Upper lobe of right lung (tissue), 1 donor: ENCODE data around the gene PARVA. TPM values are rescaled to one million over a fixed set of nuclear protein-coding genes. Genes with fewer than 3 reads are reported as not detected.

Experiments used
- ATAC-seq: fragments of 200-7000 bp; cut with Tn5 transposase; one replicate; pipeline ENCODE4 v1.9.1; 2020; ENCODE audit warnings: mild to moderate bottlenecking, moderate library complexity
- DNase-seq: peaks from one replicate; pipeline ENCODE4 v3.0.0-alpha.2; 2020
- H3K27ac ChIP-seq: fragments of 200-600 bp; one replicate; pipeline ENCODE4 v1.8.0; 2022
- H3K27me3 ChIP-seq: fragments of 200-600 bp; one replicate; pipeline ENCODE4 v1.8.0; 2022; ENCODE audit warnings: mild to moderate bottlenecking
- H3K36me3 ChIP-seq: fragments of 200-600 bp; one replicate; pipeline ENCODE4 v1.8.0; 2022
- H3K4me1 ChIP-seq: fragments of 200-600 bp; one replicate; pipeline ENCODE4 v1.8.0; 2022
- H3K4me3 ChIP-seq: fragments of 200-600 bp; one replicate; pipeline ENCODE4 v1.8.0; 2022; ENCODE audit warnings: mild to moderate bottlenecking
- H3K9me3 ChIP-seq: fragments of 200-600 bp; one replicate; pipeline ENCODE4 v1.8.0; 2022
- intact Hi-C: fragments of 100-400 bp; cut with DNase I; formaldehyde crosslinking; loops from one replicate; pipeline ENCODE4 v1.11.0; 2022
- total RNA-seq: library from RNA; stranded (reverse); fragmentation: NEBNext Ultra II Directional; extraction: Animal tissue kit (Norgen Biotek cat#: 25700); gene quantifications from one replicate; pipeline ENCODE4 v1.2.1, GENCODE V29; 2021
- TF ChIP-seq, protein P1 (sequence below): fragments of 200-600 bp; IDR thresholded peaks from one replicate; pipeline ENCODE4 v1.8.0; 2022; ENCODE audit warnings: antibody characterized with exemption
- donor health status: DM: no; HTN: yes; CAD: no; lungs with severe emphysema.

PARVA gene
- total RNA-seq, 1 donor from 2014 or later: 84.0 TPM

DNA sequence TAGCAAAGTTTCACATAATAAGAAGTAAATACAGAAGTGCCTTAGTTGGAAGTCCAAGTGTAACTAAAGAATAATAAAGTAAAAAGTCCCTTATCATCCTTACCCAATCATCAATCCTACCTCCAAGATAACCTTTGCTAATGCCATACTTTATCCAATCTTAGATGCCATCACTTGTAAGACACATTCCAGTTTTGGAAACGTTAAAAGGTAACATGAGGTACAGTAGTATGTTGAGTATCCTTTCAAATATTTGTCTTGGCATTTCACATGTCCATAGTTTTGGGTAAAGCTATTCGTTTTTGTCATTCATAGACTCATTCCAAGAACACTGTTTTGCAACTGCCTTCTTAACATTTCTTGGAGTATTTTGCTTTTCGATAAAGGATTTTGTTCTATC is 181.6 kb downstream of the PARVA start:
- H3K9me3 ChIP-seq: no peaks in the 10 kb centered on the region
- intact Hi-C loops: no loop called here

DNA sequence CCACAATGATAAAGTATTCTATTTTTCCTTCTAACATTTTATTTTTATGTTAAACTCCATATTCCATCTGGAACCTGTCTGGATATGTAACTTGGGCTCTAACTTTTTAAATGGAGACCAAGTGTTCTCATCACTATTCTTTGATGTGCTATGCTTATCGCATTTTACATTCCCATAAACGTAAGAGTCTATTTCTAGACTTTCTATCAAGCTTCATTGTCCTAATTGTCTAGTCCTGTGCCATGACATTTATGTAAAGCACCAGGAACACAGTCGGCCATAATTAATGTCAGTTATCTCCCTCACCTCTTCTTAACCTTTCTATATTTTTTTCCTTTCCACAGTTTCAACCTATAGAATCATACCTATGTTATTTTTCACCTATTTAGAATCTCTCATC is 183.0 kb downstream of the PARVA start:
- peaks cover 14% of the 10 kb centered on the region for H3K4me1 ChIP-seq
- no peak overlapping the region for H3K4me3 ChIP-seq
- TF ChIP-seq, protein P1, sequence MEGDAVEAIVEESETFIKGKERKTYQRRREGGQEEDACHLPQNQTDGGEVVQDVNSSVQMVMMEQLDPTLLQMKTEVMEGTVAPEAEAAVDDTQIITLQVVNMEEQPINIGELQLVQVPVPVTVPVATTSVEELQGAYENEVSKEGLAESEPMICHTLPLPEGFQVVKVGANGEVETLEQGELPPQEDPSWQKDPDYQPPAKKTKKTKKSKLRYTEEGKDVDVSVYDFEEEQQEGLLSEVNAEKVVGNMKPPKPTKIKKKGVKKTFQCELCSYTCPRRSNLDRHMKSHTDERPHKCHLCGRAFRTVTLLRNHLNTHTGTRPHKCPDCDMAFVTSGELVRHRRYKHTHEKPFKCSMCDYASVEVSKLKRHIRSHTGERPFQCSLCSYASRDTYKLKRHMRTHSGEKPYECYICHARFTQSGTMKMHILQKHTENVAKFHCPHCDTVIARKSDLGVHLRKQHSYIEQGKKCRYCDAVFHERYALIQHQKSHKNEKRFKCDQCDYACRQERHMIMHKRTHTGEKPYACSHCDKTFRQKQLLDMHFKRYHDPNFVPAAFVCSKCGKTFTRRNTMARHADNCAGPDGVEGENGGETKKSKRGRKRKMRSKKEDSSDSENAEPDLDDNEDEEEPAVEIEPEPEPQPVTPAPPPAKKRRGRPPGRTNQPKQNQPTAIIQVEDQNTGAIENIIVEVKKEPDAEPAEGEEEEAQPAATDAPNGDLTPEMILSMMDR: no peak
- no peak overlapping the region for H3K27ac ChIP-seq
- no peak for DNase-seq
- no peaks in the 10 kb centered on the region for H3K27me3 ChIP-seq
- intact Hi-C loops: no loop called here
- no peak for ATAC-seq
- no peaks in the 10 kb centered on the region for H3K9me3 ChIP-seq
- H3K36me3 ChIP-seq: no peaks in the 10 kb centered on the region

More for the DNA sequence above, 181.6 kb downstream of the PARVA start:
- no peaks in the 10 kb centered on the region for H3K36me3 ChIP-seq
- no peak for ATAC-seq
- no peak for DNase-seq
- H3K4me3 ChIP-seq: no peak overlapping the region
- no peak overlapping the region for H3K27ac ChIP-seq
- H3K4me1 ChIP-seq: peaks cover 14% of the 10 kb centered on the region
- no peaks in the 10 kb centered on the region for H3K27me3 ChIP-seq
- TF ChIP-seq, protein P1: no peak

DNA sequence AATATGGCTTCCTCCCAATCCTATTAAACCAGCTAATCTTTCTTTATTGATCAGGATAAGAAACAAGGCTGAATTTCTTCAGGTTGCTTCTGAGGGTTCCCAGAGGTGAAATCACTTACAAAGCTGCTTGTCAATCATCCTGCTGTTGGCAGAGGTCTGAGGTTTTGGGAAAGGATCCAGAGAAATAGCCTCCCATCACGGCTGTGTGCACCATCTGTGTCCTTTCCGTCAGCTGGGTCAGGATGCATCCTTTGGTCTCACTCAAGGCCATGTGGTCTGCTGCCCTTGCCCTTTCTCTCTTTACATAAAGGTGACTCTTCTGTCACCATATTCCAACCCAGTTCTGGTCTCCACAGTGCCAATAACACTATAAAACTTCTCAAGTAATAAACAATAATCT is 183.5 kb downstream of the PARVA start:
- H3K4me3 ChIP-seq: no peak overlapping the region
- H3K9me3 ChIP-seq: no peaks in the 10 kb centered on the region
- TF ChIP-seq, protein P1: no peak
- ATAC-seq (no peak), DNase-seq (no peak)
- no peaks in the 10 kb centered on the region for H3K27me3 ChIP-seq
- H3K36me3 ChIP-seq: no peaks in the 10 kb centered on the region
- H3K27ac ChIP-seq: no peak overlapping the region
- H3K4me1 ChIP-seq: peaks cover 14% of the 10 kb centered on the region
- intact Hi-C loops: no loop called here

DNA sequence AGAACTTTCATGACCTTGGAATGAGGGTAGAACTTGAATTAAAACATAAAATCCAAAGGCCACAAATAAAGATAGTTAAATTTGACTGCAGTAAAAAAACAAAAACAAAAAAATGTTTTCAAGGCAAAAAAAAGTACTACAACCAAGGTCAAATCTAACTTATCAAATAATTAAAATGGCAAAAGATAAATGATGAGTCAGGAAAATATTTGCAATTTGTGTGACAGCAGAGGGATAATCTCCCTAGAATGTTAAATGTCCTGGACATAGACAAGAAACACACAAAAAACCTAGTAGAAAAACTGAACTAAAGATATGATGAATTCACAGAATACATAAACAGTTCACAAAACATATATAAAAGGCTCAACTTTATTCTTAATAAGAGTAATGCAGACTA is 186.6 kb downstream of the PARVA start:
- Histone ChIP-seq H3K9me3 (no peaks in the 10 kb centered on the region), H3K4me1 (no peaks in the 10 kb centered on the region)
- TF ChIP-seq, protein P1: no peak

DNA sequence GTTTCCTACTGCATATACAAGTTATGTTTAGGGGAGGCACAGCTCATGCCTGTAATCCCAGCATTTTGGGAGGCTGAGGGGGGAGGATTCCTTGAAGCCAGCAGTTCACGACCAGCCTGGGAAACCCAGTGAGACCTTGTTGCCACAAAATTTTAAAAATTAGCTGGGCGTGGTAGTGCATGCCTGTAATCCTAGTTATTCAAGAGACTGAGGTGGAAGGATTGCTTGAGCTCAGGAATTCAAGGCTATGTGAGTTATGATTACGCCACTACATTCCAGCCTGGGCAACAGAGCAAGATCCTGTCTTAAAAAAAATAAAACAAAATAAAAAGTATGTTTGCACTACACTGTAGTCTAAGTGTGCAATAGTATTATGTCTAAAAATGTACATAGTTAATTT is 188.0 kb downstream of the PARVA start:
- Histone ChIP-seq H3K27me3 (no peaks in the 10 kb centered on the region), H3K36me3 (no peaks in the 10 kb centered on the region), H3K9me3 (no peaks in the 10 kb centered on the region), H3K4me1 (no peaks in the 10 kb centered on the region), H3K27ac (no peak overlapping the region), H3K4me3 (no peak overlapping the region)
- TF ChIP-seq, protein P1: no peak
- DNase-seq: no peak
- ATAC-seq: no peak
- intact Hi-C loops: no loop called here

More for the DNA sequence above, 186.6 kb downstream of the PARVA start:
- no peaks in the 10 kb centered on the region for H3K36me3 ChIP-seq
- intact Hi-C loops: no loop called here
- no peak overlapping the region for H3K4me3 ChIP-seq
- ATAC-seq (no peak), DNase-seq (no peak)
- no peak overlapping the region for H3K27ac ChIP-seq
- H3K27me3 ChIP-seq: no peaks in the 10 kb centered on the region
